BJ (cell line): ENCODE measurements around the gene ZFX. TPM values are rescaled to one million over a fixed set of nuclear protein-coding genes. Genes with fewer than 3 reads are reported as not detected.

Experiments used
- CTCF ChIA-PET: fragments of 350-600 bp; formaldehyde crosslinking; extraction: SDS; loops from one replicate; lab custom pipeline; 2021; ENCODE audit warnings: antibody characterized with exemption, inconsistent platforms; lab: Yijun Ruan, JAX
- POLR2A ChIA-PET: fragments of 300-600 bp; sonication (Branson Sonifier 250); formaldehyde crosslinking; extraction: SDS; loops from one replicate; lab custom pipeline; 2021; ENCODE audit warnings: antibody characterized with exemption; lab: Charles Lee
- DNase-seq: peaks from one replicate; pipeline ENCODE4 v3.0.0-alpha.2; 2011; ENCODE audit warnings: low read depth
- H3K27me3 ChIP-seq: 2 replicates; pipeline ENCODE4 v1.6.0; 2011; ENCODE audit warnings: low read length; ENCODE audit not compliant: control insufficient read depth, insufficient read depth
- H3K36me3 ChIP-seq: 2 replicates; pipeline ENCODE4 v1.5.1; 2011; ENCODE audit warnings: low read length; ENCODE audit not compliant: control insufficient read depth, insufficient read depth
- H3K4me3 ChIP-seq: 2 replicates; pipeline ENCODE4 v1.5.1; 2011; ENCODE audit warnings: low read depth, mild to moderate bottlenecking, control low read depth, low read length
- CTCF ChIP-seq: IDR thresholded peaks from 2 replicates; pipeline ENCODE4 v1.5.1; 2011; ENCODE audit warnings: low read depth, mild to moderate bottlenecking, control low read depth, inconsistent platforms, low read length, moderate library complexity; ENCODE audit not compliant: insufficient read depth
- polyA plus RNA-seq: library from polyadenylated mRNA; depleted of rRNA; stranded (reverse); fragments of >200 nt; gene quantifications from 2 replicates; pipeline ENCODE4 v1.2.3, GENCODE V29; 2011

The ZFX gene
- polyA plus RNA-seq, 1 experiment, result 12.5 TPM

- CTCF ChIA-PET, result no interaction called here
- no peak overlapping the region for H3K4me3 ChIP-seq
- POLR2A ChIA-PET, result no interaction called here
- no peak for TF ChIP-seq CTCF
- DNase-seq, result no peak
- H3K36me3 ChIP-seq, result no peaks in the 10 kb centered on the region; the same call in 1 of the 2 replicates
- H3K27me3 ChIP-seq, result no peaks in the 10 kb centered on the region
These were observed 65.0 kb downstream of the ZFX start for GRCh38 chrX:24214568-24214967.

GRCh38 chrX:24215272-24215671 is 65.7 kb downstream of the ZFX start:
- ChIA-PET POLR2A (no interaction called here), CTCF (no interaction called here)
- no peak for TF ChIP-seq CTCF
- no peak for DNase-seq
- H3K4me3 ChIP-seq, result no peak overlapping the region
- H3K27me3 ChIP-seq, result no peaks in the 10 kb centered on the region
- no peaks in the 10 kb centered on the region; the same call in 1 of the 2 replicates for H3K36me3 ChIP-seq

GRCh38 chrX:24216037-24216436 is 66.5 kb downstream of the ZFX start:
- ChIA-PET CTCF (no interaction called here), POLR2A (no interaction called here)
- DNase-seq, result no peak
- no peak for TF ChIP-seq CTCF
- Histone ChIP-seq H3K4me3 (no peak overlapping the region), H3K36me3 (no peaks in the 10 kb centered on the region; the same call in 1 of the 2 replicates), H3K27me3 (no peaks in the 10 kb centered on the region)

- Histone ChIP-seq H3K4me3 (no peak overlapping the region), H3K36me3 (no peaks in the 10 kb centered on the region), H3K27me3 (no peaks in the 10 kb centered on the region)
- TF ChIP-seq CTCF, result no peak
- POLR2A ChIA-PET, result no interaction called here
- CTCF ChIA-PET, result no interaction called here
- no peak for DNase-seq
These were observed 67.3 kb downstream of the ZFX start for GRCh38 chrX:24216827-24217226.

GRCh38 chrX:24219320-24219719 is 69.8 kb downstream of the ZFX start:
- POLR2A ChIA-PET, result no interaction called here
- TF ChIP-seq CTCF, result no peak
- CTCF ChIA-PET, result no interaction called here
- DNase-seq, result no peak
- no peak overlapping the region for H3K4me3 ChIP-seq
- no peaks in the 10 kb centered on the region for H3K36me3 ChIP-seq
- no peaks in the 10 kb centered on the region for H3K27me3 ChIP-seq
